ENCODE results near the gene TMEM120B. TPM values are rescaled to one million over a fixed set of nuclear protein-coding genes. Genes with fewer than 3 reads are reported as not detected.
A peak's percentile ranks its signal among the peaks of the same experiment; 100 is the strongest.

Gene TMEM120B
- polyA plus RNA-seq, 1 donor from 2014 or later = 9.8 TPM

- Histone ChIP-seq H3K9ac (ENCODE audit: low read length) (no peak overlapping the region), H3K27ac (ENCODE audit: low read length) (no peak overlapping the region), H4K20me1 (ENCODE audit: insufficient read depth) (no peaks in the 10 kb centered on the region), H3K9me3 (ENCODE audit: low read length) (no peaks in the 10 kb centered on the region), H3K4me3 (ENCODE audit: low read length) (peak overlapping the region; percentile 62), H2AFZ (ENCODE audit: low read depth, low read length) (no peak overlapping the region), H3K9me2 (ENCODE audit: insufficient read depth, low read length) (no peaks in the 10 kb centered on the region), H3K27me3 (ENCODE audit: insufficient read depth, low read depth, low read length) (no peaks in the 10 kb centered on the region), H3F3A (ENCODE audit: insufficient read depth, low read length, poor library complexity, severe bottlenecking) (no peaks in the 10 kb centered on the region), H3K4me2 (ENCODE audit: low read length) (no peak overlapping the region), H3K79me2 (replicated peaks; ENCODE audit: insufficient read depth, low read length) (no peaks in the 10 kb centered on the region), H3K36me3 (ENCODE audit: insufficient read depth, low read length) (no peaks in the 10 kb centered on the region)
- no peak for TF ChIP-seq REST (IDR thresholded peaks at IDR 0.05; ENCODE audit: borderline replicate concordance)
- no peak for TF ChIP-seq RAD21 (conservative IDR thresholded peaks at IDR 0.05)
Measured at GRCh38 chr12:121673013-121673511, 39.5 kb upstream of the TMEM120B start.

GRCh38 chr12:121676190-121676589, 36.4 kb upstream of the TMEM120B start:
- no peak overlapping the region for H2AFZ ChIP-seq (ENCODE audit: low read depth, low read length)
- H3F3A ChIP-seq (ENCODE audit: insufficient read depth, low read length, poor library complexity, severe bottlenecking) = no peaks in the 10 kb centered on the region
- H3K4me3 ChIP-seq (ENCODE audit: low read length) = no peak overlapping the region
- no peaks in the 10 kb centered on the region for H3K27me3 ChIP-seq (ENCODE audit: insufficient read depth, low read depth, low read length)
- no peaks in the 10 kb centered on the region for H4K20me1 ChIP-seq (ENCODE audit: insufficient read depth)
- H3K36me3 ChIP-seq (ENCODE audit: insufficient read depth, low read length) = no peaks in the 10 kb centered on the region
- no peak overlapping the region for H3K4me2 ChIP-seq (ENCODE audit: low read length)
- no peak overlapping the region for H3K9ac ChIP-seq (ENCODE audit: low read length)
- no peak overlapping the region for H3K27ac ChIP-seq (ENCODE audit: low read length)
- no peaks in the 10 kb centered on the region for H3K9me3 ChIP-seq (ENCODE audit: low read length)
- H3K9me2 ChIP-seq (ENCODE audit: insufficient read depth, low read length) = no peaks in the 10 kb centered on the region
- TF ChIP-seq POLR2AphosphoS5 (IDR thresholded peaks at IDR 0.05) (no peak), REST (IDR thresholded peaks at IDR 0.05; ENCODE audit: borderline replicate concordance) (no peak), CTCF (IDR thresholded peaks at IDR 0.05; ENCODE audit: poor library complexity, severe bottlenecking) (no peak), TAF1 (IDR thresholded peaks at IDR 0.05; ENCODE audit: low read depth) (no peak), SMC3 (conservative IDR thresholded peaks at IDR 0.05; ENCODE audit: poor library complexity) (no peak), EP300 (conservative IDR thresholded peaks at IDR 0.05; ENCODE audit: poor library complexity, severe bottlenecking) (no peak), EZH2 (IDR thresholded peaks at IDR 0.05; ENCODE audit: borderline replicate concordance, insufficient read depth, low read length, poor library complexity, severe bottlenecking) (no peak), RAD21 (conservative IDR thresholded peaks at IDR 0.05) (no peak), MXI1 (conservative IDR thresholded peaks at IDR 0.05; ENCODE audit: poor library complexity, severe bottlenecking) (no peak)
- no peaks in the 10 kb centered on the region for H3K79me2 ChIP-seq (replicated peaks; ENCODE audit: insufficient read depth, low read length)
